HEK293 (cell line): ENCODE measurements around the gene CWH43.

Experiments
- RBAK ChIP-seq: fragments of 450-650 bp; formaldehyde crosslinking; IDR thresholded peaks from 2 replicates; pipeline ENCODE4 v1.5.1; 2016; ENCODE audit warnings: missing biosample characterization, missing genetic modification characterization
- YY1 ChIP-seq: fragments of 450-650 bp; formaldehyde crosslinking; IDR thresholded peaks from 2 replicates; pipeline ENCODE4 v1.5.1; 2018; ENCODE audit warnings: missing biosample characterization, missing genetic modification characterization
- ZSCAN23 ChIP-seq: fragments of 450-650 bp; formaldehyde crosslinking; IDR thresholded peaks from 2 replicates; pipeline ENCODE4 v1.5.1; 2016; ENCODE audit warnings: missing biosample characterization, missing genetic modification characterization
- TF ChIP-seq, protein P1 (sequence below): fragments of 450-650 bp; formaldehyde crosslinking; IDR thresholded peaks from 2 replicates; pipeline ENCODE4 v1.5.1; 2016; ENCODE audit warnings: missing biosample characterization, missing genetic modification characterization

- TF ChIP-seq, protein P1, sequence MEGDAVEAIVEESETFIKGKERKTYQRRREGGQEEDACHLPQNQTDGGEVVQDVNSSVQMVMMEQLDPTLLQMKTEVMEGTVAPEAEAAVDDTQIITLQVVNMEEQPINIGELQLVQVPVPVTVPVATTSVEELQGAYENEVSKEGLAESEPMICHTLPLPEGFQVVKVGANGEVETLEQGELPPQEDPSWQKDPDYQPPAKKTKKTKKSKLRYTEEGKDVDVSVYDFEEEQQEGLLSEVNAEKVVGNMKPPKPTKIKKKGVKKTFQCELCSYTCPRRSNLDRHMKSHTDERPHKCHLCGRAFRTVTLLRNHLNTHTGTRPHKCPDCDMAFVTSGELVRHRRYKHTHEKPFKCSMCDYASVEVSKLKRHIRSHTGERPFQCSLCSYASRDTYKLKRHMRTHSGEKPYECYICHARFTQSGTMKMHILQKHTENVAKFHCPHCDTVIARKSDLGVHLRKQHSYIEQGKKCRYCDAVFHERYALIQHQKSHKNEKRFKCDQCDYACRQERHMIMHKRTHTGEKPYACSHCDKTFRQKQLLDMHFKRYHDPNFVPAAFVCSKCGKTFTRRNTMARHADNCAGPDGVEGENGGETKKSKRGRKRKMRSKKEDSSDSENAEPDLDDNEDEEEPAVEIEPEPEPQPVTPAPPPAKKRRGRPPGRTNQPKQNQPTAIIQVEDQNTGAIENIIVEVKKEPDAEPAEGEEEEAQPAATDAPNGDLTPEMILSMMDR, result no peak
- TF ChIP-seq ZSCAN23 (tag by site-specific recombination) (no peak), YY1 (tag by site-specific recombination) (no peak), RBAK (no peak)
Measured at GRCh38 chr4:48991357-48991756, 5.3 kb downstream of the CWH43 start.
